GM23248 (cell line): Measurements from ENCODE around the gene GLDC.

Source experiments
- EZH2 ChIP-seq: fragments of 200-600 bp; sonication (generic); IDR thresholded peaks from 2 replicates; pipeline ENCODE4 v1.6.1; 2018; ENCODE audit warnings: antibody characterized with exemption, mild to moderate bottlenecking; ENCODE audit not compliant: insufficient read depth, poor library complexity, severe bottlenecking
- EZH2phosphoT487 ChIP-seq: fragments of 200-600 bp; sonication (generic); IDR thresholded peaks from 2 replicates; pipeline ENCODE4 v1.6.1; 2018; ENCODE audit warnings: antibody characterized with exemption, moderate library complexity, mild to moderate bottlenecking, low read depth; ENCODE audit not compliant: insufficient read depth

GRCh38 chr9:6581253-6581652, 64.3 kb downstream of the GLDC start:
- TF ChIP-seq EZH2 (no peak), EZH2phosphoT487 (no peak)
